Activated naive CD8-positive, alpha-beta T cell (primary cell): ENCODE data around the gene MGAT4B.

Experiments
- H3K27ac Mint-ChIP-seq: one replicate; pipeline ENCODE4 v1.8.0; 2021; ENCODE audit warnings: mixed read lengths
- H3K27me3 Mint-ChIP-seq: one replicate; pipeline ENCODE4 v1.8.0; 2021; ENCODE audit warnings: mixed read lengths
- H3K36me3 Mint-ChIP-seq: one replicate; pipeline ENCODE4 v1.8.0; 2021; ENCODE audit warnings: mixed read lengths
- H3K4me1 Mint-ChIP-seq: one replicate; pipeline ENCODE4 v1.8.0; 2021; ENCODE audit warnings: low read depth, mixed read lengths
- H3K4me3 Mint-ChIP-seq: one replicate; pipeline ENCODE4 v1.8.0; 2021; ENCODE audit warnings: mild to moderate bottlenecking, mixed read lengths
- H3K9me3 Mint-ChIP-seq: one replicate; pipeline ENCODE4 v1.8.0; 2021; ENCODE audit warnings: low read depth, mixed read lengths

Gene MGAT4B

GRCh38 chr5:179803651-179804554, 2.8 kb downstream of the MGAT4B start:
- Mint-ChIP-seq H3K9me3 (no peaks in the 10 kb centered on the region), H3K36me3 (peaks cover 4% of the 10 kb centered on the region), H3K27me3 (no peaks in the 10 kb centered on the region), H3K4me1 (peaks cover 33% of the 10 kb centered on the region), H3K4me3 (peak overlapping the region; percentile 84), H3K27ac (peak overlapping the region; percentile 75)

GRCh38 chr5:179802950-179803562, 3.6 kb downstream of the MGAT4B start:
- no peaks in the 10 kb centered on the region for H3K9me3 Mint-ChIP-seq
- no peak overlapping the region for H3K27ac Mint-ChIP-seq
- peaks cover 4% of the 10 kb centered on the region for H3K36me3 Mint-ChIP-seq
- no peaks in the 10 kb centered on the region for H3K27me3 Mint-ChIP-seq
- peaks cover 31% of the 10 kb centered on the region for H3K4me1 Mint-ChIP-seq
- peak overlapping the region; percentile 27 for H3K4me3 Mint-ChIP-seq

GRCh38 chr5:179802207-179802883, 4.3 kb downstream of the MGAT4B start:
- Mint-ChIP-seq H3K9me3 (no peaks in the 10 kb centered on the region), H3K36me3 (peaks cover 4% of the 10 kb centered on the region), H3K27me3 (no peaks in the 10 kb centered on the region), H3K27ac (no peak overlapping the region), H3K4me1 (peaks cover 31% of the 10 kb centered on the region), H3K4me3 (no peak overlapping the region)

- Mint-ChIP-seq H3K27me3 (no peaks in the 10 kb centered on the region), H3K4me3 (peak overlapping the region; percentile 38), H3K36me3 (peaks cover 4% of the 10 kb centered on the region), H3K4me1 (peaks cover 36% of the 10 kb centered on the region), H3K9me3 (no peaks in the 10 kb centered on the region), H3K27ac (no peak overlapping the region)
Observed at GRCh38 chr5:179801304-179802206, 5.1 kb downstream of the MGAT4B start.

- peaks cover 4% of the 10 kb centered on the region for H3K36me3 Mint-ChIP-seq
- H3K27ac Mint-ChIP-seq, result no peak overlapping the region
- H3K4me1 Mint-ChIP-seq, result peaks cover 36% of the 10 kb centered on the region
- no peaks in the 10 kb centered on the region for H3K9me3 Mint-ChIP-seq
- no peak overlapping the region for H3K4me3 Mint-ChIP-seq
- H3K27me3 Mint-ChIP-seq, result no peaks in the 10 kb centered on the region
Observed at GRCh38 chr5:179800696-179801201, 5.9 kb downstream of the MGAT4B start.

- Mint-ChIP-seq H3K4me3 (no peak overlapping the region), H3K4me1 (peaks cover 34% of the 10 kb centered on the region), H3K27me3 (no peaks in the 10 kb centered on the region), H3K27ac (no peak overlapping the region), H3K36me3 (peaks cover 4% of the 10 kb centered on the region), H3K9me3 (no peaks in the 10 kb centered on the region)
Observed at GRCh38 chr5:179800071-179800695, 6.5 kb downstream of the MGAT4B start.

GRCh38 chr5:179799644-179799973, 7.1 kb downstream of the MGAT4B start:
- no peaks in the 10 kb centered on the region for H3K27me3 Mint-ChIP-seq
- H3K9me3 Mint-ChIP-seq, result no peaks in the 10 kb centered on the region
- no peak overlapping the region for H3K4me3 Mint-ChIP-seq
- H3K4me1 Mint-ChIP-seq, result peaks cover 34% of the 10 kb centered on the region
- no peak overlapping the region for H3K27ac Mint-ChIP-seq
- peaks cover 4% of the 10 kb centered on the region for H3K36me3 Mint-ChIP-seq

GRCh38 chr5:179798771-179799643, 7.7 kb downstream of the MGAT4B start:
- H3K27ac Mint-ChIP-seq, result no peak overlapping the region

GRCh38 chr5:179798144-179798770, 8.4 kb downstream of the MGAT4B start:
- H3K4me3 Mint-ChIP-seq, result no peak overlapping the region
- no peaks in the 10 kb centered on the region for H3K27me3 Mint-ChIP-seq
- H3K27ac Mint-ChIP-seq, result no peak overlapping the region
- H3K36me3 Mint-ChIP-seq, result peaks cover 4% of the 10 kb centered on the region
- no peaks in the 10 kb centered on the region for H3K9me3 Mint-ChIP-seq
- peaks cover 36% of the 10 kb centered on the region for H3K4me1 Mint-ChIP-seq

More at GRCh38 chr5:179798771-179799643, 7.7 kb downstream of the MGAT4B start:
- H3K4me1 Mint-ChIP-seq, result peaks cover 34% of the 10 kb centered on the region
- no peaks in the 10 kb centered on the region for H3K9me3 Mint-ChIP-seq
- H3K4me3 Mint-ChIP-seq, result no peak overlapping the region
- no peaks in the 10 kb centered on the region for H3K27me3 Mint-ChIP-seq
- H3K36me3 Mint-ChIP-seq, result peaks cover 4% of the 10 kb centered on the region

- H3K27me3 Mint-ChIP-seq, result no peaks in the 10 kb centered on the region
- H3K36me3 Mint-ChIP-seq, result peaks cover 4% of the 10 kb centered on the region
- H3K4me1 Mint-ChIP-seq, result peaks cover 36% of the 10 kb centered on the region
- H3K4me3 Mint-ChIP-seq, result no peak overlapping the region
- no peaks in the 10 kb centered on the region for H3K9me3 Mint-ChIP-seq
- no peak overlapping the region for H3K27ac Mint-ChIP-seq
Observed at GRCh38 chr5:179797741-179798140, 8.9 kb downstream of the MGAT4B start.

- Mint-ChIP-seq H3K27me3 (no peaks in the 10 kb centered on the region), H3K27ac (no peak overlapping the region), H3K36me3 (peaks cover 4% of the 10 kb centered on the region), H3K4me1 (peaks cover 32% of the 10 kb centered on the region), H3K9me3 (no peaks in the 10 kb centered on the region), H3K4me3 (peak overlapping the region; percentile 63)
Observed at GRCh38 chr5:179796877-179797608, 9.6 kb downstream of the MGAT4B start.
